Measurements from ENCODE around the gene HAUS3. TPM values are rescaled to one million over a fixed set of nuclear protein-coding genes. Genes with fewer than 3 reads are reported as not detected.

Gene HAUS3
- total and polyA plus RNA-seq, 10 of the 15 experiments (the other 5 are each of a cell fraction or from before 2014, with no cell fraction given), result 4.2 to 23.9 (median 12.3) TPM

DNA sequence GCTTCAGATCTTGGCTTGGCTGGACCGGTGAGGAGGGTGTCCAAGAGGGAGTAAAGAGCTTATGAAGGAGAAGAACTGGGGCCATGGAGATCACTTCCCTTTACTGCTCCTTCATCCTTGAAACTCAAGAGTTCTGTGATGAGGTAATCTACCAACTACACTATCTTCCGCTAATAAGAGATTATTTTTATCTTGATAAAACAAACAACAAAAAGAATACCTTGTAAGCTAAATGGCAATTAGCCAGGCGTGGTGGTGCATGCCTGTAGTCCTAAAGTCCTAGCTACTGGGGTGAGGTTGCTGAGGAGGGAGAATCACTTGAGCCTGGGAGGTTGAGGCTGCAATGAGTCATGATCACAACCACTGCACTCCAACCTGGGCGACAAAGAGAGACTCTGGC is 47.4 kb downstream of the HAUS3 start:
- ChIA-PET CTCF (no interaction called here), RAD21 (ENCODE audit: unreplicated experiment) (no interaction called here), POLR2A (no interaction called here), SMC1A (ENCODE audit: uncharacterized antibody, unreplicated experiment) (interaction anchor here (1.2 kb wide), 2 partner anchors 29 to 107 kb away, joined by 3 read pairs; no protein-coding TSS in a partner anchor)
- in situ Hi-C loops (cut with MboI) (no loop called here), intact Hi-C loops (cut with micrococcal nuclease; ENCODE audit: unreplicated experiment) (no loop called here)
- Histone ChIP-seq H3K9ac (ENCODE audit: control insufficient read depth, insufficient read depth, low read length) (no peak overlapping the region), H2AFZ (ENCODE audit: control insufficient read depth, low read depth, low read length) (no peak overlapping the region), H4K20me1 (ENCODE audit: control insufficient read depth, insufficient read depth) (no peaks in the 10 kb centered on the region), H3K27ac (ENCODE audit: control insufficient read depth, insufficient read depth) (no peak overlapping the region), H3K4me3 (no peak overlapping the region), H3K4me1 (ENCODE audit: control insufficient read depth, insufficient read depth, low read length) (no peaks in the 10 kb centered on the region), H3K79me2 (ENCODE audit: control insufficient read depth, insufficient read depth, low read length) (no peaks in the 10 kb centered on the region), H3K9me3 (replicated peaks; ENCODE audit: control insufficient read depth, insufficient read depth, low read length) (no peaks in the 10 kb centered on the region), H3K27me3 (replicated peaks in 1 of 2; ENCODE audit: control insufficient read depth in 2 of 2, insufficient read depth in 2 of 2, low read length in 1 of 2) (no peaks in the 10 kb centered on the region), H3K4me2 (ENCODE audit: control insufficient read depth, insufficient read depth) (no peak overlapping the region), H3K36me3 (ENCODE audit: control insufficient read depth in 2 of 2, insufficient read depth in 2 of 2, low read length in 1 of 2) (no peaks in the 10 kb centered on the region)
- TF ChIP-seq POLR2A (IDR thresholded peaks at IDR 0.05; ENCODE audit: low read depth, low read length) (no peak), ETV6 (conservative IDR thresholded peaks at IDR 0.05 in 1 of 2, IDR thresholded peaks at IDR 0.05 in 1 of 2; ENCODE audit: borderline replicate concordance in 1 of 2, low read depth in 1 of 2) (no peak), SMAD1 (IDR thresholded peaks at IDR 0.05; ENCODE audit: low read depth, partially characterized antibody) (no peak), BMI1 (IDR thresholded peaks at IDR 0.05; ENCODE audit: borderline replicate concordance) (no peak), PAX5 (IDR thresholded peaks at IDR 0.05; ENCODE audit: borderline replicate concordance, low read depth, low read length) (no peak), RAD21 (IDR thresholded peaks at IDR 0.05; ENCODE audit: insufficient read depth, low read depth, low read length) (no peak), SREBF2 (IDR thresholded peaks at IDR 0.05; ENCODE audit: low read length) (no peak), TARDBP (IDR thresholded peaks at IDR 0.05; ENCODE audit: borderline replicate concordance) (no peak), NFIC (IDR thresholded peaks at IDR 0.05; ENCODE audit: low read depth, low read length) (no peak), DPF2 (IDR thresholded peaks at IDR 0.05) (no peak), STAT3 (IDR thresholded peaks at IDR 0.05; ENCODE audit: low read depth, low read length) (no peak), RBBP5 (conservative IDR thresholded peaks at IDR 0.05) (no peak)
- TF ChIP-seq, protein P1, sequence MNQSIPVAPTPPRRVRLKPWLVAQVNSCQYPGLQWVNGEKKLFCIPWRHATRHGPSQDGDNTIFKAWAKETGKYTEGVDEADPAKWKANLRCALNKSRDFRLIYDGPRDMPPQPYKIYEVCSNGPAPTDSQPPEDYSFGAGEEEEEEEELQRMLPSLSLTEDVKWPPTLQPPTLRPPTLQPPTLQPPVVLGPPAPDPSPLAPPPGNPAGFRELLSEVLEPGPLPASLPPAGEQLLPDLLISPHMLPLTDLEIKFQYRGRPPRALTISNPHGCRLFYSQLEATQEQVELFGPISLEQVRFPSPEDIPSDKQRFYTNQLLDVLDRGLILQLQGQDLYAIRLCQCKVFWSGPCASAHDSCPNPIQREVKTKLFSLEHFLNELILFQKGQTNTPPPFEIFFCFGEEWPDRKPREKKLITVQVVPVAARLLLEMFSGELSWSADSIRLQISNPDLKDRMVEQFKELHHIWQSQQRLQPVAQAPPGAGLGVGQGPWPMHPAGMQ (IDR thresholded peaks at IDR 0.05; ENCODE audit: borderline replicate concordance), result no peak
- TF ChIP-seq, protein P2, sequence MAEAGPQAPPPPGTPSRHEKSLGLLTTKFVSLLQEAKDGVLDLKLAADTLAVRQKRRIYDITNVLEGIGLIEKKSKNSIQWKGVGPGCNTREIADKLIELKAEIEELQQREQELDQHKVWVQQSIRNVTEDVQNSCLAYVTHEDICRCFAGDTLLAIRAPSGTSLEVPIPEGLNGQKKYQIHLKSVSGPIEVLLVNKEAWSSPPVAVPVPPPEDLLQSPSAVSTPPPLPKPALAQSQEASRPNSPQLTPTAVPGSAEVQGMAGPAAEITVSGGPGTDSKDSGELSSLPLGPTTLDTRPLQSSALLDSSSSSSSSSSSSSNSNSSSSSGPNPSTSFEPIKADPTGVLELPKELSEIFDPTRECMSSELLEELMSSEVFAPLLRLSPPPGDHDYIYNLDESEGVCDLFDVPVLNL (IDR thresholded peaks at IDR 0.05; ENCODE audit: low read depth, low read length), result no peak
- no TSS peak for BruUV-seq (replicated peaks)
- DNase-seq (ENCODE audit: low read depth, low spot score) (no peak), ATAC-seq (no peak), FAIRE-seq (no peak)
- WGBS (ENCODE audit: insufficient coverage, insufficient replicate concordance, low lambda C conversion rate, missing lambda C conversion rate), result 57% methylated on average over 4 of the region's 4 CpGs

Measured in GM12878 (cell line).